HepG2 (cell line): ENCODE data around the gene ZNF558. TPM values are rescaled to one million over a fixed set of nuclear protein-coding genes. Genes with fewer than 3 reads are reported as not detected.

Experiments used
- AHR ChIP-seq: IDR thresholded peaks from 2 replicates; pipeline ENCODE4 v1.6.1; 2018; ENCODE audit warnings: missing genetic modification reagents, missing compliant biosample characterization
- CEBPZ ChIP-seq: IDR thresholded peaks from 2 replicates; pipeline ENCODE4 v1.6.1; 2012; ENCODE audit warnings: low read length, improper control_type of control experiment
- FOXP1 ChIP-seq, 2 experiments: fragments of 450-650 bp in 1 of 2; IDR thresholded peaks; 2 replicates each; pipeline ENCODE4 v1.6.1; 2017 to 2018; ENCODE audit warnings: antibody characterized with exemption in 1 of 2
- GTF2F1 ChIP-seq: fragments of 150-350 bp; IDR thresholded peaks from 2 replicates; pipeline ENCODE4 v1.6.1; 2014; ENCODE audit warnings: low read length
- KDM5A ChIP-seq: fragments of 200-600 bp; sonication (generic); IDR thresholded peaks from 2 replicates; pipeline ENCODE4 v1.7.0; 2018; ENCODE audit warnings: antibody characterized with exemption, mild to moderate bottlenecking, low read length, borderline replicate concordance
- NR3C1 ChIP-seq: sonication (generic); formaldehyde crosslinking; IDR thresholded peaks from 2 replicates; pipeline ENCODE4 v1.4.0; 2020; ENCODE audit warnings: missing genetic modification reagents
- SIX4 ChIP-seq: sonication (generic); formaldehyde crosslinking; IDR thresholded peaks from 2 replicates; pipeline ENCODE4 v1.4.0; 2020; ENCODE audit warnings: missing genetic modification reagents
- THAP9 ChIP-seq: sonication (generic); formaldehyde crosslinking; IDR thresholded peaks from 2 replicates; pipeline ENCODE4; 2020; ENCODE audit warnings: missing genetic modification reagents, mild to moderate bottlenecking, borderline replicate concordance
- TOPORS ChIP-seq: sonication (generic); formaldehyde crosslinking; IDR thresholded peaks from 2 replicates; pipeline ENCODE4 v1.8.0; 2023; ENCODE audit warnings: mild to moderate bottlenecking, missing genetic modification reagents
- ZNF572 ChIP-seq: sonication (generic); formaldehyde crosslinking; IDR thresholded peaks from 2 replicates; pipeline ENCODE4 v1.5.1; 2020; ENCODE audit warnings: mild to moderate bottlenecking, missing genetic modification reagents
- ZXDC ChIP-seq: sonication (generic); formaldehyde crosslinking; IDR thresholded peaks from 2 replicates; pipeline ENCODE4 v1.5.0; 2020; ENCODE audit warnings: mild to moderate bottlenecking, missing genetic modification reagents
- polyA plus RNA-seq, 8 experiments: library from polyadenylated mRNA; depleted of rRNA in 3 of 8; stranded (reverse) in 7 of 8; unstranded in 1 of 8; fragments of >200 nt; fragmentation: Illumina TruSeq in 4 of 8; extraction: Trizol in 4 of 8; gene quantifications; 2 replicates each; pipeline versions ENCODE4 v1.2.1 to v1.2.3, GENCODE V29; 2011 to 2016; ENCODE audit warnings: low read depth in 4 of 8, missing spikeins in 1 of 8, mixed read lengths in 1 of 8; ENCODE audit not compliant: insufficient read depth in 1 of 8
- total RNA-seq, 5 experiments: library from RNA; depleted of rRNA; stranded (reverse); fragments of >200 nt; fragmentation: Illumina TruSeq; extraction: Trizol; gene quantifications; 2 replicates each; pipeline ENCODE4 v1.2.3, GENCODE V29; 2016; ENCODE audit warnings: low read depth in 1 of 5
- TF ChIP-seq, protein P1 (sequence below): sonication (generic); formaldehyde crosslinking; conservative IDR thresholded peaks from 2 replicates; pipeline ENCODE4 v1.4.0; 2020; ENCODE audit warnings: missing genetic modification reagents
- TF ChIP-seq, protein P2 (sequence below): sonication (generic); formaldehyde crosslinking; IDR thresholded peaks from 2 replicates; pipeline ENCODE4 v1.5.1; 2020; ENCODE audit warnings: missing genetic modification reagents, mild to moderate bottlenecking, borderline replicate concordance

Gene ZNF558
- total and polyA plus RNA-seq, 2 of the 13 experiments (the other 11 are each of a cell fraction or from before 2014, with no cell fraction given): 9.5 to 10.8 TPM

DNA sequence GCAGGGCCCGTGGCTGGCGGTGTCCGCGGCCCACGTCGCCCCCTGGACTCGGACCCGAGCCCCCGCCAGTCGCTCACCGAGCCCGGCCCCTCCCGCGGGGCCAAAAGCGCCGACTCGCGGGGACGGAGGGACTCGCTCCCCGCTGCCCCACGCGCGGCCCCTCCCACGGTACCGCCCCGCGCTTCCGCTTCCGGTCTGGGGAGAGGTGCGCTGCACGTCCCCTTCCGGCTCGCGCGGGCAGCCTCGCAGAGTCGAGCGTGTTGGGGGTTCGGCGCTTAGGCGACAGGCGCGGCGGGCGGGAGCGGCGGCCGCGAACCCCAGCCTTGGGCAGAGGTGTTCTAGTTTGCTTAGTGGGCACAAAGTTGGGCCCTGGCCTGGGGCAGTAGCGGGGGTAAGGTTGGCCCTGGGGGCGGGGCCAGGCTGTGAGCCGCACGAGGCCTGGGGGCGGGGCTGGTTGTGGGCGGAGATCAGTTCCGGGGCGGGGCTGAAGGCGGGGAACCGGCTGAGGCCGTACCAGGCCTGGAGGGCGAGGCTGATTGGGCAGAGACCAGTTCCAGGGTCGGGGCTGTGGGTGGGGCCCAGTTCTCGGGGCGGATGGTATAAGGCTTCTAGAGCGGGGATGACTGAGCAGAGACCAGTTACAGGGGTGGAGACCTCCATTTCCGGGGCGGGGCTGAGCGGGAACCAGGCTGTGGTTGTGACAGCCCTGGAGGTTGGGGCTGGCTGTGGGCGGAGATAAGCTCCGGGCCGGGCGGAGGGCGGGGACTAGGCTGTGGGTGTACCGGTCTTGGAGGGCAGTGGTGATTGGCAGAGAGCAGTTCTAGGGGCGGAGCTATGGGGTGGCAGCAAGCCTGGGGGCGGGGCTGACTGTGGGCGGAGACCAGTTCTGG is at the start of gene ZNF558, which contains the start of gene MBD3L1 (continued):
- TF ChIP-seq AHR (CRISPR knock-in tag) (0 out of 2 replicates have a peak, but pooled peaks have one; percentile 18), ZXDC (CRISPR knock-in tag) (no peak), NR3C1 (CRISPR knock-in tag) (no peak), KDM5A (peak; percentile 44; the same call in 1 of the 2 replicates), TOPORS (CRISPR knock-in tag) (0 out of 2 replicates have a peak, but pooled peaks have one; percentile 15), THAP9 (CRISPR knock-in tag) (no peak), FOXP1 (IDR thresholded peaks at IDR 0.05) (no peak), FOXP1 (CRISPR knock-in tag; IDR thresholded peaks at IDR 0.05) (no peak), CEBPZ (no peak), ZNF572 (CRISPR knock-in tag) (no peak), GTF2F1 (no peak), SIX4 (CRISPR knock-in tag) (no peak)
- TF ChIP-seq, protein P1, sequence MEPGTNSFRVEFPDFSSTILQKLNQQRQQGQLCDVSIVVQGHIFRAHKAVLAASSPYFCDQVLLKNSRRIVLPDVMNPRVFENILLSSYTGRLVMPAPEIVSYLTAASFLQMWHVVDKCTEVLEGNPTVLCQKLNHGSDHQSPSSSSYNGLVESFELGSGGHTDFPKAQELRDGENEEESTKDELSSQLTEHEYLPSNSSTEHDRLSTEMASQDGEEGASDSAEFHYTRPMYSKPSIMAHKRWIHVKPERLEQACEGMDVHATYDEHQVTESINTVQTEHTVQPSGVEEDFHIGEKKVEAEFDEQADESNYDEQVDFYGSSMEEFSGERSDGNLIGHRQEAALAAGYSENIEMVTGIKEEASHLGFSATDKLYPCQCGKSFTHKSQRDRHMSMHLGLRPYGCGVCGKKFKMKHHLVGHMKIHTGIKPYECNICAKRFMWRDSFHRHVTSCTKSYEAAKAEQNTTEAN (CRISPR knock-in tag): no peak
- TF ChIP-seq, protein P2, sequence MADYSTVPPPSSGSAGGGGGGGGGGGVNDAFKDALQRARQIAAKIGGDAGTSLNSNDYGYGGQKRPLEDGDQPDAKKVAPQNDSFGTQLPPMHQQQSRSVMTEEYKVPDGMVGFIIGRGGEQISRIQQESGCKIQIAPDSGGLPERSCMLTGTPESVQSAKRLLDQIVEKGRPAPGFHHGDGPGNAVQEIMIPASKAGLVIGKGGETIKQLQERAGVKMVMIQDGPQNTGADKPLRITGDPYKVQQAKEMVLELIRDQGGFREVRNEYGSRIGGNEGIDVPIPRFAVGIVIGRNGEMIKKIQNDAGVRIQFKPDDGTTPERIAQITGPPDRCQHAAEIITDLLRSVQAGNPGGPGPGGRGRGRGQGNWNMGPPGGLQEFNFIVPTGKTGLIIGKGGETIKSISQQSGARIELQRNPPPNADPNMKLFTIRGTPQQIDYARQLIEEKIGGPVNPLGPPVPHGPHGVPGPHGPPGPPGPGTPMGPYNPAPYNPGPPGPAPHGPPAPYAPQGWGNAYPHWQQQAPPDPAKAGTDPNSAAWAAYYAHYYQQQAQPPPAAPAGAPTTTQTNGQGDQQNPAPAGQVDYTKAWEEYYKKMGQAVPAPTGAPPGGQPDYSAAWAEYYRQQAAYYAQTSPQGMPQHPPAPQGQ (CRISPR knock-in tag): no peak
